ENCODE measurements around the gene CCNE1. TPM values are rescaled to one million over a fixed set of nuclear protein-coding genes. Genes with fewer than 3 reads are reported as not detected.

Gene CCNE1
- total and polyA plus RNA-seq, 2 of the 13 experiments (the other 11 are each of a cell fraction or from before 2014, with no cell fraction given), result 16.0 to 50.6 TPM

DNA sequence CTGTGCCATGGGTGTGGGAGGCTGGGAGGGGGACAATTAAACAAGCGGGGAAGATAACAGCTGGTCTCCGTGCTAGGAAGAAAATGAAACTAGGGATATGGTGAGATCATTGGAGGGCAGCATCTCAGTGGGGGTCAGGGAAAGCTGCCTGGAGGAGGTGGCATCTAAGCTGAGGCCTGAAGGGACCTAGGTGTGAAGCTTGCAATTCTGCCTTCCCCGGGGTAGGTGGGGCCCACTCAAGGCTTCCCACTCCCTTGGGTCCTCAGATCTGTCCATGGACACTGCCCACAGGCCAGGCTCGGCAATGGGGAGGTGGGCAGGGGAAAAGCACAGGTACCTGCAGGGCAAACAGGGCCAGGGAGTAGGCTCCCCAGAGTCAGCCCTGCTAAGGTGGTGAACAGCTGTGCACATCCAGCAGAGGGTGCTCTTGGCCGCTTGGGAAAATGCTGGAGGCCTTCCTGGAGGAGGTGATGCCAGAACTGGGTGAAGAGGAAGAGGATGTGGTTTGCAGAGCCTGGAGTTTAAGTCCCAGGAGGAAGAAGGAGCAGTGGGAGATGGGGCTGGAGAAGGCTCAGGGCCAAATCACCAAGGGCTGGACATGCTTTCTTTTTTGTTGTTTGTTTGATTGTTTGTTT, 25.7 kb upstream of the CCNE1 start (continued):
- TF ChIP-seq, protein P1, sequence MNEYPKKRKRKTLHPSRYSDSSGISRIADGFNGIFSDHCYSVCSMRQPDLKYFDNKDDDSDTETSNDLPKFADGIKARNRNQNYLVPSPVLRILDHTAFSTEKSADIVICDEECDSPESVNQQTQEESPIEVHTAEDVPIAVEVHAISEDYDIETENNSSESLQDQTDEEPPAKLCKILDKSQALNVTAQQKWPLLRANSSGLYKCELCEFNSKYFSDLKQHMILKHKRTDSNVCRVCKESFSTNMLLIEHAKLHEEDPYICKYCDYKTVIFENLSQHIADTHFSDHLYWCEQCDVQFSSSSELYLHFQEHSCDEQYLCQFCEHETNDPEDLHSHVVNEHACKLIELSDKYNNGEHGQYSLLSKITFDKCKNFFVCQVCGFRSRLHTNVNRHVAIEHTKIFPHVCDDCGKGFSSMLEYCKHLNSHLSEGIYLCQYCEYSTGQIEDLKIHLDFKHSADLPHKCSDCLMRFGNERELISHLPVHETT (CRISPR knock-in tag; conservative IDR thresholded peaks at IDR 0.05), result no peak
- TF ChIP-seq, protein P2, sequence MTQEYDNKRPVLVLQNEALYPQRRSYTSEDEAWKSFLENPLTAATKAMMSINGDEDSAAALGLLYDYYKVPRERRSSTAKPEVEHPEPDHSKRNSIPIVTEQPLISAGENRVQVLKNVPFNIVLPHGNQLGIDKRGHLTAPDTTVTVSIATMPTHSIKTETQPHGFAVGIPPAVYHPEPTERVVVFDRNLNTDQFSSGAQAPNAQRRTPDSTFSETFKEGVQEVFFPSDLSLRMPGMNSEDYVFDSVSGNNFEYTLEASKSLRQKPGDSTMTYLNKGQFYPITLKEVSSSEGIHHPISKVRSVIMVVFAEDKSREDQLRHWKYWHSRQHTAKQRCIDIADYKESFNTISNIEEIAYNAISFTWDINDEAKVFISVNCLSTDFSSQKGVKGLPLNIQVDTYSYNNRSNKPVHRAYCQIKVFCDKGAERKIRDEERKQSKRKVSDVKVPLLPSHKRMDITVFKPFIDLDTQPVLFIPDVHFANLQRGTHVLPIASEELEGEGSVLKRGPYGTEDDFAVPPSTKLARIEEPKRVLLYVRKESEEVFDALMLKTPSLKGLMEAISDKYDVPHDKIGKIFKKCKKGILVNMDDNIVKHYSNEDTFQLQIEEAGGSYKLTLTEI (CRISPR knock-in tag; conservative IDR thresholded peaks at IDR 0.05), result no peak
- peak; percentile 22; the same call in 1 of the 2 replicates for TF ChIP-seq ZNF768 (CRISPR knock-in tag; IDR thresholded peaks at IDR 0.05)
- TF ChIP-seq, protein P3, sequence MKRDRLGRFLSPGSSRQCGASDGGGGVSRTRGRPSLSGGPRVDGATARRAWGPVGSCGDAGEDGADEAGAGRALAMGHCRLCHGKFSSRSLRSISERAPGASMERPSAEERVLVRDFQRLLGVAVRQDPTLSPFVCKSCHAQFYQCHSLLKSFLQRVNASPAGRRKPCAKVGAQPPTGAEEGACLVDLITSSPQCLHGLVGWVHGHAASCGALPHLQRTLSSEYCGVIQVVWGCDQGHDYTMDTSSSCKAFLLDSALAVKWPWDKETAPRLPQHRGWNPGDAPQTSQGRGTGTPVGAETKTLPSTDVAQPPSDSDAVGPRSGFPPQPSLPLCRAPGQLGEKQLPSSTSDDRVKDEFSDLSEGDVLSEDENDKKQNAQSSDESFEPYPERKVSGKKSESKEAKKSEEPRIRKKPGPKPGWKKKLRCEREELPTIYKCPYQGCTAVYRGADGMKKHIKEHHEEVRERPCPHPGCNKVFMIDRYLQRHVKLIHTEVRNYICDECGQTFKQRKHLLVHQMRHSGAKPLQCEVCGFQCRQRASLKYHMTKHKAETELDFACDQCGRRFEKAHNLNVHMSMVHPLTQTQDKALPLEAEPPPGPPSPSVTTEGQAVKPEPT (CRISPR knock-in tag; IDR thresholded peaks at IDR 0.05; ENCODE audit: low read depth), result no peak
- TF ChIP-seq ZBTB7A (CRISPR knock-in tag; IDR thresholded peaks at IDR 0.05), result no peak
- no peak for TF ChIP-seq NFE2L2 (IDR thresholded peaks at IDR 0.05; ENCODE audit: low read length)
- TF ChIP-seq JUN (CRISPR knock-in tag; IDR thresholded peaks at IDR 0.05), result no peak
- TF ChIP-seq REPIN1 (CRISPR knock-in tag; IDR thresholded peaks at IDR 0.05; ENCODE audit: borderline replicate concordance, low read depth), result no peak
- no peak for TF ChIP-seq KAT8 (CRISPR knock-in tag; IDR thresholded peaks at IDR 0.05)
- TF ChIP-seq, protein P4, sequence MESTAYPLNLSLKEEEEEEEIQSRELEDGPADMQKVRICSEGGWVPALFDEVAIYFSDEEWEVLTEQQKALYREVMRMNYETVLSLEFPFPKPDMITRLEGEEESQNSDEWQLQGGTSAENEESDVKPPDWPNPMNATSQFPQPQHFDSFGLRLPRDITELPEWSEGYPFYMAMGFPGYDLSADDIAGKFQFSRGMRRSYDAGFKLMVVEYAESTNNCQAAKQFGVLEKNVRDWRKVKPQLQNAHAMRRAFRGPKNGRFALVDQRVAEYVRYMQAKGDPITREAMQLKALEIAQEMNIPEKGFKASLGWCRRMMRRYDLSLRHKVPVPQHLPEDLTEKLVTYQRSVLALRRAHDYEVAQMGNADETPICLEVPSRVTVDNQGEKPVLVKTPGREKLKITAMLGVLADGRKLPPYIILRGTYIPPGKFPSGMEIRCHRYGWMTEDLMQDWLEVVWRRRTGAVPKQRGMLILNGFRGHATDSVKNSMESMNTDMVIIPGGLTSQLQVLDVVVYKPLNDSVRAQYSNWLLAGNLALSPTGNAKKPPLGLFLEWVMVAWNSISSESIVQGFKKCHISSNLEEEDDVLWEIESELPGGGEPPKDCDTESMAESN (CRISPR knock-in tag; conservative IDR thresholded peaks at IDR 0.05), result no peak
- TF ChIP-seq ZC3H13 (CRISPR knock-in tag; IDR thresholded peaks at IDR 0.05), result no peak
- TF ChIP-seq, protein P5, sequence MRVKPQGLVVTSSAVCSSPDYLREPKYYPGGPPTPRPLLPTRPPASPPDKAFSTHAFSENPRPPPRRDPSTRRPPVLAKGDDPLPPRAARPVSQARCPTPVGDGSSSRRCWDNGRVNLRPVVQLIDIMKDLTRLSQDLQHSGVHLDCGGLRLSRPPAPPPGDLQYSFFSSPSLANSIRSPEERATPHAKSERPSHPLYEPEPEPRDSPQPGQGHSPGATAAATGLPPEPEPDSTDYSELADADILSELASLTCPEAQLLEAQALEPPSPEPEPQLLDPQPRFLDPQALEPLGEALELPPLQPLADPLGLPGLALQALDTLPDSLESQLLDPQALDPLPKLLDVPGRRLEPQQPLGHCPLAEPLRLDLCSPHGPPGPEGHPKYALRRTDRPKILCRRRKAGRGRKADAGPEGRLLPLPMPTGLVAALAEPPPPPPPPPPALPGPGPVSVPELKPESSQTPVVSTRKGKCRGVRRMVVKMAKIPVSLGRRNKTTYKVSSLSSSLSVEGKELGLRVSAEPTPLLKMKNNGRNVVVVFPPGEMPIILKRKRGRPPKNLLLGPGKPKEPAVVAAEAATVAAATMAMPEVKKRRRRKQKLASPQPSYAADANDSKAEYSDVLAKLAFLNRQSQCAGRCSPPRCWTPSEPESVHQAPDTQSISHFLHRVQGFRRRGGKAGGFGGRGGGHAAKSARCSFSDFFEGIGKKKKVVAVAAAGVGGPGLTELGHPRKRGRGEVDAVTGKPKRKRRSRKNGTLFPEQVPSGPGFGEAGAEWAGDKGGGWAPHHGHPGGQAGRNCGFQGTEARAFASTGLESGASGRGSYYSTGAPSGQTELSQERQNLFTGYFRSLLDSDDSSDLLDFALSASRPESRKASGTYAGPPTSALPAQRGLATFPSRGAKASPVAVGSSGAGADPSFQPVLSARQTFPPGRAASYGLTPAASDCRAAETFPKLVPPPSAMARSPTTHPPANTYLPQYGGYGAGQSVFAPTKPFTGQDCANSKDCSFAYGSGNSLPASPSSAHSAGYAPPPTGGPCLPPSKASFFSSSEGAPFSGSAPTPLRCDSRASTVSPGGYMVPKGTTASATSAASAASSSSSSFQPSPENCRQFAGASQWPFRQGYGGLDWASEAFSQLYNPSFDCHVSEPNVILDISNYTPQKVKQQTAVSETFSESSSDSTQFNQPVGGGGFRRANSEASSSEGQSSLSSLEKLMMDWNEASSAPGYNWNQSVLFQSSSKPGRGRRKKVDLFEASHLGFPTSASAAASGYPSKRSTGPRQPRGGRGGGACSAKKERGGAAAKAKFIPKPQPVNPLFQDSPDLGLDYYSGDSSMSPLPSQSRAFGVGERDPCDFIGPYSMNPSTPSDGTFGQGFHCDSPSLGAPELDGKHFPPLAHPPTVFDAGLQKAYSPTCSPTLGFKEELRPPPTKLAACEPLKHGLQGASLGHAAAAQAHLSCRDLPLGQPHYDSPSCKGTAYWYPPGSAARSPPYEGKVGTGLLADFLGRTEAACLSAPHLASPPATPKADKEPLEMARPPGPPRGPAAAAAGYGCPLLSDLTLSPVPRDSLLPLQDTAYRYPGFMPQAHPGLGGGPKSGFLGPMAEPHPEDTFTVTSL (CRISPR knock-in tag; IDR thresholded peaks at IDR 0.05; ENCODE audit: borderline replicate concordance), result no peak
- peak; percentile 36; the same call in 1 of the 2 replicates for TF ChIP-seq SMC3 (IDR thresholded peaks at IDR 0.05; ENCODE audit: low read length)
- no peak for TF ChIP-seq ZNF263 (CRISPR knock-in tag; IDR thresholded peaks at IDR 0.05)
- TF ChIP-seq ZNF296 (CRISPR knock-in tag; conservative IDR thresholded peaks at IDR 0.05), result no peak
- peak; percentile 42 for TF ChIP-seq STAG1 (CRISPR knock-in tag; IDR thresholded peaks at IDR 0.05)
- peak; percentile 99 for TF ChIP-seq ZFP36 (IDR thresholded peaks at IDR 0.05; ENCODE audit: borderline replicate concordance, low read depth, low read length, partially characterized antibody)
